Osteocyte (in vitro differentiated cells): ENCODE data around the gene SLC45A2. TPM values are rescaled to one million over a fixed set of nuclear protein-coding genes. Genes with fewer than 3 reads are reported as not detected.

ENCODE experiments used
- DNase-seq: peaks from one replicate; pipeline ENCODE4 v3.0.0; 2021; ENCODE audit warnings: mixed read lengths; ENCODE audit not compliant: unreplicated experiment; ENCODE audit errors: extremely low spot score
- H3K27ac Mint-ChIP-seq: one replicate; pipeline ENCODE4 v1.8.0; 2021; ENCODE audit warnings: mild to moderate bottlenecking, mixed read lengths; ENCODE audit not compliant: unreplicated experiment
- H3K27me3 Mint-ChIP-seq: one replicate; pipeline ENCODE4 v1.8.0; 2021; ENCODE audit warnings: mixed read lengths; ENCODE audit not compliant: unreplicated experiment
- H3K36me3 Mint-ChIP-seq: one replicate; pipeline ENCODE4 v1.8.0; 2021; ENCODE audit warnings: mixed read lengths; ENCODE audit not compliant: unreplicated experiment
- H3K4me1 Mint-ChIP-seq: one replicate; pipeline ENCODE4 v1.8.0; 2021; ENCODE audit warnings: mixed read lengths; ENCODE audit not compliant: unreplicated experiment
- H3K4me3 Mint-ChIP-seq: one replicate; pipeline ENCODE4 v1.8.0; 2021; ENCODE audit warnings: mild to moderate bottlenecking, moderate library complexity, mixed read lengths; ENCODE audit not compliant: unreplicated experiment
- H3K9me3 Mint-ChIP-seq: one replicate; pipeline ENCODE4 v1.8.0; 2021; ENCODE audit warnings: mixed read lengths; ENCODE audit not compliant: unreplicated experiment
- total RNA-seq: library from RNA; stranded (reverse); gene quantifications from 2 replicates; pipeline ENCODE4 v1.2.1, GENCODE V29; 2021
- TF ChIP-seq, protein P1 (sequence below): fragments of 200-600 bp; sonication (generic); IDR thresholded peaks from 2 replicates; pipeline ENCODE4 v1.5.0; 2021; ENCODE audit warnings: antibody characterized with exemption, mild to moderate bottlenecking, moderate library complexity

SLC45A2 gene
- total RNA-seq, 1 donor from 2014 or later: not detected

DNA sequence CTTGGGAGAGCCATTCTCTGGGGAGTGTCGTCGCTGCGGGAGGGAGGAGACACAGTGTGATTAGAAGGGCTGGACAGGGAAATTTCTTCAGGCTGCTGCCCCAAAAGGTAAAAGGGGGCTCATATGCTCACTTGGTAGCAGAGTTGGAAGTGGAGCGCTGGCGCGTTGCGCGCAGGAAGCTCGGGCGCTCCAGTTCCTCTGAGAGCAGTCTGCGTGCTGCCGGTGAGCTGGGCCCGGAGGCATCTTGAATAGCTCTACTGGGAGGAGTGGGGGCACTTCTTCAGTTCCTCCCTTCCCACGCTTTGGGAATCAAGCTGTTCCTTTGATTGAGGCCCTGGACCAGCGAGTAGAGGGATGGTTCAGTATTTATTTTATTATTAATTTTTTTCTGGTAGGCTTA lies 45.6 kb downstream of the SLC45A2 start:
- Mint-ChIP-seq H3K27me3 (peaks cover 34% of the 10 kb centered on the region), H3K4me3 (no peak overlapping the region)
- TF ChIP-seq, protein P1, sequence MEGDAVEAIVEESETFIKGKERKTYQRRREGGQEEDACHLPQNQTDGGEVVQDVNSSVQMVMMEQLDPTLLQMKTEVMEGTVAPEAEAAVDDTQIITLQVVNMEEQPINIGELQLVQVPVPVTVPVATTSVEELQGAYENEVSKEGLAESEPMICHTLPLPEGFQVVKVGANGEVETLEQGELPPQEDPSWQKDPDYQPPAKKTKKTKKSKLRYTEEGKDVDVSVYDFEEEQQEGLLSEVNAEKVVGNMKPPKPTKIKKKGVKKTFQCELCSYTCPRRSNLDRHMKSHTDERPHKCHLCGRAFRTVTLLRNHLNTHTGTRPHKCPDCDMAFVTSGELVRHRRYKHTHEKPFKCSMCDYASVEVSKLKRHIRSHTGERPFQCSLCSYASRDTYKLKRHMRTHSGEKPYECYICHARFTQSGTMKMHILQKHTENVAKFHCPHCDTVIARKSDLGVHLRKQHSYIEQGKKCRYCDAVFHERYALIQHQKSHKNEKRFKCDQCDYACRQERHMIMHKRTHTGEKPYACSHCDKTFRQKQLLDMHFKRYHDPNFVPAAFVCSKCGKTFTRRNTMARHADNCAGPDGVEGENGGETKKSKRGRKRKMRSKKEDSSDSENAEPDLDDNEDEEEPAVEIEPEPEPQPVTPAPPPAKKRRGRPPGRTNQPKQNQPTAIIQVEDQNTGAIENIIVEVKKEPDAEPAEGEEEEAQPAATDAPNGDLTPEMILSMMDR: no peak

DNA sequence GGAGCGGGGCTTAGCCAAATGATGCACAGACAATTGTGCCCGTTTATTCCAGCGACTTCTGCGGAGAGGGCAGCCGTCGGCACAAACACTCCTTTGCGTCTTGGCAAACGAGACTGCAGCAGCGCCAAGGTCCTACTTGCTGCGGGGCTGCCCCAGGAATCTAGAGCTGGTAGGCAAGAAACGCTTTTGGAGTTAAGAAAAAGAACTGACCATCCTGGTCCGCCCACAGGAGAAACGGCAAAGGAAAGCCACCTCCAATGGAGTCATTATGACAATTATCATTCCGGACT lies 46.0 kb downstream of the SLC45A2 start:
- H3K4me3 Mint-ChIP-seq: no peak overlapping the region
- H3K4me1 Mint-ChIP-seq: peaks cover 8% of the 10 kb centered on the region
- H3K9me3 Mint-ChIP-seq: no peaks in the 10 kb centered on the region
- TF ChIP-seq, protein P1: no peak
- DNase-seq: no peak
- H3K36me3 Mint-ChIP-seq: no peaks in the 10 kb centered on the region
- H3K27ac Mint-ChIP-seq: no peak overlapping the region
- H3K27me3 Mint-ChIP-seq: peaks cover 33% of the 10 kb centered on the region

More for the DNA sequence above, 45.6 kb downstream of the SLC45A2 start:
- DNase-seq: no peak
- H3K27ac Mint-ChIP-seq: no peak overlapping the region
- H3K36me3 Mint-ChIP-seq: no peaks in the 10 kb centered on the region
- H3K9me3 Mint-ChIP-seq: no peaks in the 10 kb centered on the region
- peaks cover 8% of the 10 kb centered on the region for H3K4me1 Mint-ChIP-seq

DNA sequence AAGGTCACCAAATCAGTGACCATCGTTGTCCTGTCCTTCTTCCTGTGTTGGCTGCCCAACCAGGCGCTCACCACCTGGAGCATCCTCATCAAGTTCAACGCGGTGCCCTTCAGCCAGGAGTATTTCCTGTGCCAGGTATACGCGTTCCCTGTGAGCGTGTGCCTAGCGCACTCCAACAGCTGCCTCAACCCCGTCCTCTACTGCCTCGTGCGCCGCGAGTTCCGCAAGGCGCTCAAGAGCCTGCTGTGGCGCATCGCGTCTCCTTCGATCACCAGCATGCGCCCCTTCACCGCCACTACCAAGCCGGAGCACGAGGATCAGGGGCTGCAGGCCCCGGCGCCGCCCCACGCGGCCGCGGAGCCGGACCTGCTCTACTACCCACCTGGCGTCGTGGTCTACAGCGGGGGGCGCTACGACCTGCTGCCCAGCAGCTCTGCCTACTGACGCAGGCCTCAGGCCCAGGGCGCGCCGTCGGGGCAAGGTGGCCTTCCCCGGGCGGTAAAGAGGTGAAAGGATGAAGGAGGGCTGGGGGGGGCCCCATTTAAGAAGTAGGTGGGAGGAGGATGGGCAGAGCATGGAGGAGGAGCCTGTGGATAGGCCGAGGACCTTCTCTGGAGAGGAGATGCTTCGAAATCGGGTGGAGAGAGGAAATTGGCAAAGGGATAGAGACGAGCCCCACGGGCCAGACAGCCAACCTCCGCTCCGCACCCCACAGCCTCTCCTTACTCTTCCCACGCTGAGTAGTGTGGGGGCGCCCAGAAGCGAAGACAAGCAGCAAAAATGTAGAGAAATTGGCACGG lies 46.6 kb downstream of the SLC45A2 start:
- Mint-ChIP-seq H3K27ac (no peak overlapping the region), H3K36me3 (no peaks in the 10 kb centered on the region), H3K27me3 (peaks cover 36% of the 10 kb centered on the region), H3K9me3 (no peaks in the 10 kb centered on the region), H3K4me3 (no peak overlapping the region), H3K4me1 (peaks cover 8% of the 10 kb centered on the region)
- no peak for DNase-seq
- TF ChIP-seq, protein P1: no peak

GRCh38 chr5:33937017-33937706 lies 47.3 kb downstream of the SLC45A2 start:
- no peak for DNase-seq
- peaks cover 33% of the 10 kb centered on the region for H3K27me3 Mint-ChIP-seq
- H3K36me3 Mint-ChIP-seq: no peaks in the 10 kb centered on the region
- TF ChIP-seq, protein P1: no peak
- H3K27ac Mint-ChIP-seq: no peak overlapping the region
- H3K4me1 Mint-ChIP-seq: peaks cover 8% of the 10 kb centered on the region
- H3K4me3 Mint-ChIP-seq: no peak overlapping the region
- H3K9me3 Mint-ChIP-seq: no peaks in the 10 kb centered on the region

DNA sequence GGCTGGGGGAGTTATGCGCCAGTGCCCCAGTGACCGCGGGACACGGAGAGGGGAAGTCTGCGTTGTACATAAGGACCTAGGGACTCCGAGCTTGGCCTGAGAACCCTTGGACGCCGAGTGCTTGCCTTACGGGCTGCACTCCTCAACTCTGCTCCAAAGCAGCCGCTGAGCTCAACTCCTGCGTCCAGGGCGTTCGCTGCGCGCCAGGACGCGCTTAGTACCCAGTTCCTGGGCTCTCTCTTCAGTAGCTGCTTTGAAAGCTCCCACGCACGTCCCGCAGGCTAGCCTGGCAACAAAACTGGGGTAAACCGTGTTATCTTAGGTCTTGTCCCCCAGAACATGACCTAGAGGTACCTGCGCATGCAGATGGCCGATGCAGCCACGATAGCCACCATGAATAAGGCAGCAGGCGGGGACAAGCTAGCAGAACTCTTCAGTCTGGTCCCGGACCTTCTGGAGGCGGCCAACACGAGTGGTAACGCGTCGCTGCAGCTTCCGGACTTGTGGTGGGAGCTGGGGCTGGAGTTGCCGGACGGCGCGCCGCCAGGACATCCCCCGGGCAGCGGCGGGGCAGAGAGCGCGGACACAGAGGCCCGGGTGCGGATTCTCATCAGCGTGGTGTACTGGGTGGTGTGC lies 48.0 kb downstream of the SLC45A2 start, which contains the start of gene RXFP3:
TSS of gene RXFP3 (plus strand) at position 6 of the 636 bp plus-strand sequence. CDS start at position 361, 355 bp downstream.
- TF ChIP-seq, protein P1: no peak
- DNase-seq: no peak
- peaks cover 26% of the 10 kb centered on the region for H3K27me3 Mint-ChIP-seq
- peak within 1 kb of the TSS; percentile 78 for H3K4me3 Mint-ChIP-seq
- no peaks in the 10 kb centered on the region for H3K9me3 Mint-ChIP-seq
- H3K4me1 Mint-ChIP-seq: peaks cover 8% of the 10 kb centered on the region
- H3K27ac Mint-ChIP-seq: no peak within 1 kb of the TSS
- H3K36me3 Mint-ChIP-seq: no peaks in the 10 kb centered on the region
